Nephron progenitor cell (in vitro differentiated cells): Measurements from ENCODE around the gene SEC11C.

Source experiments
- DNase-seq: peaks from one replicate; pipeline ENCODE4 v3.0.0; 2021
- H3K27ac Mint-ChIP-seq: 2 replicates; pipeline ENCODE4 v1.8.0; 2021; ENCODE audit warnings: mild to moderate bottlenecking, moderate library complexity, mixed read lengths
- H3K27me3 Mint-ChIP-seq: 2 replicates; pipeline ENCODE4 v1.8.0; 2021; ENCODE audit warnings: mild to moderate bottlenecking, low read depth, mixed read lengths; ENCODE audit not compliant: poor library complexity
- H3K36me3 Mint-ChIP-seq: 2 replicates; pipeline ENCODE4 v1.8.0; 2021; ENCODE audit warnings: low read depth, mixed read lengths
- H3K4me1 Mint-ChIP-seq: 2 replicates; pipeline ENCODE4 v1.8.0; 2021; ENCODE audit warnings: mixed read lengths
- H3K4me3 Mint-ChIP-seq: 2 replicates; pipeline ENCODE4 v1.8.0; 2021; ENCODE audit warnings: mild to moderate bottlenecking, moderate library complexity, mixed read lengths
- H3K9me3 Mint-ChIP-seq: 2 replicates; pipeline ENCODE4 v1.8.0; 2021; ENCODE audit warnings: mild to moderate bottlenecking, moderate library complexity, mixed read lengths
- TF ChIP-seq, protein P1 (sequence below): fragments of 200-600 bp; sonication (generic); IDR thresholded peaks from 2 replicates; pipeline ENCODE4 v1.5.0; 2021; ENCODE audit warnings: antibody characterized with exemption

SEC11C gene

GRCh38 chr18:59101830-59102414 lies 37.8 kb upstream of the SEC11C start:
- peaks cover under 1% of the 10 kb centered on the region for H3K4me1 Mint-ChIP-seq
- peaks cover 19% of the 10 kb centered on the region for H3K9me3 Mint-ChIP-seq
- no peaks in the 10 kb centered on the region for H3K36me3 Mint-ChIP-seq
- TF ChIP-seq, protein P1, sequence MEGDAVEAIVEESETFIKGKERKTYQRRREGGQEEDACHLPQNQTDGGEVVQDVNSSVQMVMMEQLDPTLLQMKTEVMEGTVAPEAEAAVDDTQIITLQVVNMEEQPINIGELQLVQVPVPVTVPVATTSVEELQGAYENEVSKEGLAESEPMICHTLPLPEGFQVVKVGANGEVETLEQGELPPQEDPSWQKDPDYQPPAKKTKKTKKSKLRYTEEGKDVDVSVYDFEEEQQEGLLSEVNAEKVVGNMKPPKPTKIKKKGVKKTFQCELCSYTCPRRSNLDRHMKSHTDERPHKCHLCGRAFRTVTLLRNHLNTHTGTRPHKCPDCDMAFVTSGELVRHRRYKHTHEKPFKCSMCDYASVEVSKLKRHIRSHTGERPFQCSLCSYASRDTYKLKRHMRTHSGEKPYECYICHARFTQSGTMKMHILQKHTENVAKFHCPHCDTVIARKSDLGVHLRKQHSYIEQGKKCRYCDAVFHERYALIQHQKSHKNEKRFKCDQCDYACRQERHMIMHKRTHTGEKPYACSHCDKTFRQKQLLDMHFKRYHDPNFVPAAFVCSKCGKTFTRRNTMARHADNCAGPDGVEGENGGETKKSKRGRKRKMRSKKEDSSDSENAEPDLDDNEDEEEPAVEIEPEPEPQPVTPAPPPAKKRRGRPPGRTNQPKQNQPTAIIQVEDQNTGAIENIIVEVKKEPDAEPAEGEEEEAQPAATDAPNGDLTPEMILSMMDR = no peak
- H3K4me3 Mint-ChIP-seq = no peak overlapping the region
- H3K27me3 Mint-ChIP-seq = peaks cover 53% of the 10 kb centered on the region
- no peak overlapping the region for H3K27ac Mint-ChIP-seq
- DNase-seq = no peak

GRCh38 chr18:59109375-59109774 lies 30.3 kb upstream of the SEC11C start:
- TF ChIP-seq, protein P1 = no peak
- Mint-ChIP-seq H3K36me3 (no peaks in the 10 kb centered on the region), H3K4me1 (no peaks in the 10 kb centered on the region), H3K27me3 (peaks cover 61% of the 10 kb centered on the region), H3K27ac (no peak overlapping the region), H3K4me3 (no peak overlapping the region), H3K9me3 (peaks cover 16% of the 10 kb centered on the region)
- DNase-seq = no peak

GRCh38 chr18:59114160-59114559 lies 25.5 kb upstream of the SEC11C start:
- H3K27me3 Mint-ChIP-seq = peaks cover 55% of the 10 kb centered on the region

DNA sequence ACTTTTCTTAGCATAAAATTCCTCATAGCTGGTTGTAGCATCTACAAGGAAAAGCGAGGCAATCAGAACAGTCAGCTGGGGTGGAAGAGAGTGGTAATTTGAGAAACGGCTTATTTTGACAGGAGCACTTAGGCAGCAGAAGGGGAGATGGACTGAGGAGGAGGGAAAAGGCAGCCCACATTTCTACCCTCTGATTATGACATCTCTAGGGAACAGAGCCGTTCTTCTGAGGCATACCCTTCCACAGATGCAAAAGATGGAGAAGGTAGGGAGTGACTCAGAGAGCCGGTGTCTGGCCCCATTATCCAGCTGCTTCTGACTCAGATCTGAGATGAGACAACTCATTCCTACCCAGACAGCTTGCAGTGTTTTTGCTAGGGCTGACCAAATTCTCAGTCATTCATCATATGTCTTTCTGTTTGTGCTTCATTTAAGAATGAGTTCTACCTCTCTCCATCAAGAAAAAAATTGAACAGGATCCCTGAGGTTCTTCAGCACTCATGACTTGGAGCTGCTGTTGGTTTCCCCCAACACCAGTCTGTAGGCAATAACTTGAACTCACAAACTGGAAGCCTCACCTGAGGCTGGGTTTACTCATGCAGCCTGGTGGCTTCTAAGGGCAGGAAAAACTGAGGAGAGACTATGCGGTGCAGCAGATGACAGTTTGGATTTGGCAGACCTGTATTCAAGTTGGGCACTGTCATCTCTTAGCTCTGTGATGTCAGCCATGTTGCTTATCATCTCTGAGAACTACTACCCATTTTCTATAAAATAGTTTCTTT lies 15.9 kb upstream of the SEC11C start:
- peaks cover 76% of the 10 kb centered on the region for H3K27me3 Mint-ChIP-seq
- H3K9me3 Mint-ChIP-seq = no peaks in the 10 kb centered on the region
- TF ChIP-seq, protein P1 = no peak
- no peaks in the 10 kb centered on the region for H3K36me3 Mint-ChIP-seq
- H3K4me3 Mint-ChIP-seq = no peak overlapping the region
- DNase-seq = no peak
- no peak overlapping the region for H3K27ac Mint-ChIP-seq
- no peaks in the 10 kb centered on the region for H3K4me1 Mint-ChIP-seq

More at GRCh38 chr18:59114160-59114559, 25.5 kb upstream of the SEC11C start:
- DNase-seq = no peak
- Mint-ChIP-seq H3K27ac (no peak overlapping the region), H3K9me3 (no peaks in the 10 kb centered on the region), H3K4me1 (no peaks in the 10 kb centered on the region), H3K36me3 (no peaks in the 10 kb centered on the region), H3K4me3 (no peak overlapping the region)
- TF ChIP-seq, protein P1 = no peak

GRCh38 chr18:59124370-59124704 lies 15.3 kb upstream of the SEC11C start:
- TF ChIP-seq, protein P1 = no peak

GRCh38 chr18:59127047-59127446 lies 12.6 kb upstream of the SEC11C start:
- Mint-ChIP-seq H3K27ac (no peak overlapping the region), H3K36me3 (no peaks in the 10 kb centered on the region), H3K27me3 (peaks cover 79% of the 10 kb centered on the region)

More at GRCh38 chr18:59124370-59124704, 15.3 kb upstream of the SEC11C start:
- DNase-seq = no peak
- Mint-ChIP-seq H3K36me3 (no peaks in the 10 kb centered on the region), H3K4me3 (no peak overlapping the region), H3K27ac (no peak overlapping the region), H3K4me1 (no peaks in the 10 kb centered on the region), H3K9me3 (no peaks in the 10 kb centered on the region), H3K27me3 (peaks cover 73% of the 10 kb centered on the region)

More at GRCh38 chr18:59127047-59127446, 12.6 kb upstream of the SEC11C start:
- Mint-ChIP-seq H3K4me1 (no peaks in the 10 kb centered on the region), H3K4me3 (no peak overlapping the region), H3K9me3 (no peaks in the 10 kb centered on the region)
- no peak for DNase-seq
- TF ChIP-seq, protein P1 = no peak
